ENCODE data around the gene MKS1.

The MKS1 gene

GRCh38 chr17:58166682-58167081, 52.4 kb downstream of the MKS1 start, which contains the start of gene OR4D2:
TSS of gene OR4D2 (plus strand) at chr17:58166982. CDS start at chr17:58169656, 2,674 bp downstream.
- TF ChIP-seq, protein P1, sequence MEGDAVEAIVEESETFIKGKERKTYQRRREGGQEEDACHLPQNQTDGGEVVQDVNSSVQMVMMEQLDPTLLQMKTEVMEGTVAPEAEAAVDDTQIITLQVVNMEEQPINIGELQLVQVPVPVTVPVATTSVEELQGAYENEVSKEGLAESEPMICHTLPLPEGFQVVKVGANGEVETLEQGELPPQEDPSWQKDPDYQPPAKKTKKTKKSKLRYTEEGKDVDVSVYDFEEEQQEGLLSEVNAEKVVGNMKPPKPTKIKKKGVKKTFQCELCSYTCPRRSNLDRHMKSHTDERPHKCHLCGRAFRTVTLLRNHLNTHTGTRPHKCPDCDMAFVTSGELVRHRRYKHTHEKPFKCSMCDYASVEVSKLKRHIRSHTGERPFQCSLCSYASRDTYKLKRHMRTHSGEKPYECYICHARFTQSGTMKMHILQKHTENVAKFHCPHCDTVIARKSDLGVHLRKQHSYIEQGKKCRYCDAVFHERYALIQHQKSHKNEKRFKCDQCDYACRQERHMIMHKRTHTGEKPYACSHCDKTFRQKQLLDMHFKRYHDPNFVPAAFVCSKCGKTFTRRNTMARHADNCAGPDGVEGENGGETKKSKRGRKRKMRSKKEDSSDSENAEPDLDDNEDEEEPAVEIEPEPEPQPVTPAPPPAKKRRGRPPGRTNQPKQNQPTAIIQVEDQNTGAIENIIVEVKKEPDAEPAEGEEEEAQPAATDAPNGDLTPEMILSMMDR (IDR thresholded peaks at IDR 0.05; ENCODE audit: extremely low read depth, missing control alignments) = no peak
- DNase-seq (ENCODE audit: low spot score) = no peak

DNA sequence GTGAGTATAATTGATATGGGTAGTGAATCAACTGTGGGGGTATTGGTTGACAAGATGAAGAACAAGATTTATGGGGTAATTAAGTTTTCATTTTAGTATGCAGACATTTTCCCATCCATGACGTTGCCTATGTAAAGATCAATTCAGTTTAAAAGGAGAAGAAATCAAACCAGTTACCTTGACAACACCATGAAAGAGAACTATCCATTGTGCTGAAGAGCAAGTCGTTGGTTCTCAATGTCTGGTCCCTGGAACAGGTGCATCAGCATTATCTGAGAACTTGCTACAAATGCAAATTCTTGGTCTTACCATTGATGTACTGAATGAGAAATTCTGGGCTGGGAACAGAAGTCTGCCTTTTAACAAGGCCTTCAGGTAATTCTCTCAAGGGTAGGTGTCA, 53.1 kb downstream of the MKS1 start:
- TF ChIP-seq, protein P1 (IDR thresholded peaks at IDR 0.05; ENCODE audit: extremely low read depth, missing control alignments) = no peak
- no peak for DNase-seq (ENCODE audit: low spot score)

- TF ChIP-seq, protein P1 (IDR thresholded peaks at IDR 0.05; ENCODE audit: extremely low read depth, missing control alignments) = no peak
- DNase-seq (ENCODE audit: low spot score) = no peak
Measured at GRCh38 chr17:58161566-58161965, 57.5 kb downstream of the MKS1 start.

GRCh38 chr17:58158181-58158580, 60.9 kb downstream of the MKS1 start:
- TF ChIP-seq, protein P1 (IDR thresholded peaks at IDR 0.05; ENCODE audit: extremely low read depth, missing control alignments) = no peak
- no peak for DNase-seq (ENCODE audit: low spot score)

GRCh38 chr17:58156839-58157803, 61.9 kb downstream of the MKS1 start:
- TF ChIP-seq, protein P1 (IDR thresholded peaks at IDR 0.05; ENCODE audit: extremely low read depth, missing control alignments) = no peak
- no peak for DNase-seq (ENCODE audit: low spot score)
